Transverse colon (tissue), 4 donors: ENCODE data around the gene NCK1. TPM values are rescaled to one million over a fixed set of nuclear protein-coding genes. Genes with fewer than 3 reads are reported as not detected.
"Not testable (repeated sequence)": the region's sequence is repeated elsewhere in the genome, so short reads cannot be mapped to it uniquely, and the experiment has no call there.

Experiments
- DNase-seq: peaks from one replicate; pipeline ENCODE4 v3.0.0-alpha.2; 2019
- H3K27ac ChIP-seq, 4 donors: fragments of 200-600 bp; sonication (generic); 2 replicates each; pipeline ENCODE4 v1.5.1; 2016 to 2018; ENCODE audit warnings: inconsistent platforms in 4 of 4
- H3K27me3 ChIP-seq: fragments of 200-600 bp; sonication (generic); 2 replicates; pipeline ENCODE4 v1.5.1; 2017; ENCODE audit warnings: inconsistent platforms
- H3K36me3 ChIP-seq, 4 donors: fragments of 200-600 bp; sonication (generic); 2 replicates each; pipeline ENCODE4 v1.5.1; 2017 to 2019; ENCODE audit warnings: inconsistent platforms in 4 of 4
- H3K4me1 ChIP-seq, 4 donors: fragments of 200-600 bp; sonication (generic); 2 replicates each; pipeline ENCODE4 v1.5.1; 2017 to 2020; ENCODE audit warnings: inconsistent platforms in 4 of 4
- H3K4me3 ChIP-seq, 4 donors: fragments of 200-600 bp; sonication (generic); 1 replicate in 1 of 4; 2 replicates in 3 of 4; pipeline versions ENCODE4 v1.5.1 to v1.6.1; 2017 to 2019; ENCODE audit warnings: inconsistent platforms in 4 of 4
- H3K9me3 ChIP-seq, 2 donors: fragments of 200-600 bp; sonication (generic); 2 replicates each; pipeline ENCODE4 v1.5.1; 2017 to 2019; ENCODE audit warnings: inconsistent platforms in 2 of 2
- CTCF ChIP-seq, 5 experiments: fragments of 200-600 bp in 3 of 5; fragments of 450-650 bp in 2 of 5; sonication (generic) in 3 of 5; IDR thresholded peaks; 1 replicate in 2 of 5; 2 replicates in 3 of 5; pipeline ENCODE4 v1.5.1; 2016 to 2017; ENCODE audit warnings: antibody characterized with exemption in 5 of 5, inconsistent platforms in 3 of 5, mild to moderate bottlenecking in 2 of 5, moderate library complexity in 1 of 5
- EP300 ChIP-seq: sonication (generic); formaldehyde crosslinking; IDR thresholded peaks from one replicate; pipeline ENCODE4 v1.6.1; 2017; ENCODE audit warnings: antibody characterized with exemption, low read depth
- POLR2A ChIP-seq: fragments of 450-650 bp; IDR thresholded peaks from one replicate; pipeline ENCODE4 v1.6.1; 2016; ENCODE audit warnings: antibody characterized with exemption, mild to moderate bottlenecking, moderate library complexity
- POLR2AphosphoS5 ChIP-seq, 3 donors: sonication (generic); formaldehyde crosslinking; IDR thresholded peaks; one replicate each; pipeline ENCODE4 v1.6.1; 2016; ENCODE audit warnings: antibody characterized with exemption in 3 of 3
- WGBS, 2 donors: methylation state at CpG; one replicate each; pipeline ENCODE4 v1.1.5; 2018; ENCODE audit warnings: low coverage in 1 of 2; 5-methylcytosine and 5-hydroxymethylcytosine counted together
- in situ Hi-C, 4 donors: fragments of 200-750 bp; cut with MboI; loops; one replicate each; pipeline versions ENCODE4 v1.15.0 to v1.15.1; 2017; ENCODE audit warnings: low sequenced_read_pairs in 3 of 4, low pct_ligation_motif_present in 1 of 4, low pct_unique_long_range_greater_than_20kb in 1 of 4
- intact Hi-C: fragments of 100-400 bp; cut with DNase I; formaldehyde crosslinking; loops from one replicate; pipeline ENCODE4 v1.15.1; 2023; ENCODE audit warnings: low total_unique reads
- total RNA-seq, 4 donors: library from RNA; depleted of rRNA; stranded (reverse); fragments of >200 nt; gene quantifications; one replicate each; pipeline ENCODE4 v1.1.0, GENCODE V29; 2016

NCK1 gene
- total RNA-seq, 4 donors from 2014 or later = 0.80 to 71.4 (median 45.2) TPM

GRCh38 chr3:136982520-136983138 is 120.6 kb downstream of the NCK1 start:
- intact Hi-C loops = no loop called here
- H3K27ac ChIP-seq = peak overlapping the region in 1 of 4 donors; percentile 5
- no peaks in the 10 kb centered on the region for H3K27me3 ChIP-seq
- WGBS, 2 donors = 65 to 79% methylated on average over 3 to 4 of the region's 4 CpGs
- no peak for DNase-seq
- H3K36me3 ChIP-seq = no peaks in the 10 kb centered on the region
- peaks cover 0 to 24% (median 8%) of the 10 kb centered on the region in 4 donors for H3K4me1 ChIP-seq
- H3K9me3 ChIP-seq = no peaks in the 10 kb centered on the region
- no peak for TF ChIP-seq POLR2A
- TF ChIP-seq EP300 = no peak
- no peak for TF ChIP-seq POLR2AphosphoS5 (IDR thresholded peaks at IDR 0.05)
- TF ChIP-seq CTCF (IDR thresholded peaks at IDR 0.05) = no peak
- in situ Hi-C loops = loop anchor here in 1 of 4 donors (25.0 kb wide), 1 partner anchor 120 kb away; the partner anchor contains the start of gene NCK1
- H3K4me3 ChIP-seq = no peak overlapping the region

- Histone ChIP-seq H3K36me3 (no peaks in the 10 kb centered on the region), H3K4me3 (no peak overlapping the region), H3K4me1 (peaks cover 0 to 25% (median 9%) of the 10 kb centered on the region in 4 donors), H3K9me3 (no peaks in the 10 kb centered on the region), H3K27me3 (no peaks in the 10 kb centered on the region), H3K27ac (peak overlapping the region; percentile 55 to 78 (median 68))
- intact Hi-C loops = no loop called here
- 27 to 35% methylated on average over 2 to 3 of the region's 3 CpGs for WGBS, 2 donors
- DNase-seq = peak; percentile 76
- in situ Hi-C loops = loop anchor here in 1 of 4 donors (25.0 kb wide), 1 partner anchor 123 kb away; the partner anchor contains the start of gene NCK1
- TF ChIP-seq EP300 (no peak), POLR2AphosphoS5 (IDR thresholded peaks at IDR 0.05) (peak in 2 of 3 donors; percentile 41 to 69), CTCF (IDR thresholded peaks at IDR 0.05) (no peak), POLR2A (peak; percentile 41)
Measured at GRCh38 chr3:136984837-136985236, 122.8 kb downstream of the NCK1 start.

- intact Hi-C loops, H3K9me3 ChIP-seq, H3K27me3 ChIP-seq, H3K27ac ChIP-seq, H3K4me3 ChIP-seq, DNase-seq, H3K36me3 ChIP-seq: not testable (repeated sequence)
- WGBS, 2 donors = 98% methylated on average over 30 of the region's 39 CpGs; no CpG with 5 or more reads in 1 of the 2 donors
- H3K4me1 ChIP-seq = peaks cover 0 to 28% (median 11%) of the 10 kb centered on the region in 4 donors
- in situ Hi-C loops = loop anchor here in 1 of 4 donors (25.0 kb wide), 1 partner anchor 125 kb away; the partner anchor contains the start of gene NCK1
Measured at GRCh38 chr3:136987398-136987980, 125.5 kb downstream of the NCK1 start.

GRCh38 chr3:136988651-136989050 is 126.6 kb downstream of the NCK1 start:
- Histone ChIP-seq H3K27ac (no peak overlapping the region), H3K9me3 (no peaks in the 10 kb centered on the region), H3K36me3 (no peaks in the 10 kb centered on the region), H3K4me1 (peaks cover 0 to 23% (median 11%) of the 10 kb centered on the region in 4 donors), H3K27me3 (no peaks in the 10 kb centered on the region), H3K4me3 (no peak overlapping the region)
- TF ChIP-seq EP300 = no peak
- TF ChIP-seq POLR2AphosphoS5 (IDR thresholded peaks at IDR 0.05) = no peak
- TF ChIP-seq POLR2A = no peak
- TF ChIP-seq CTCF (IDR thresholded peaks at IDR 0.05) = no peak
- in situ Hi-C loops = loop anchor here in 1 of 4 donors (25.0 kb wide), 1 partner anchor 126 kb away; the partner anchor contains the start of gene NCK1
- intact Hi-C loops = no loop called here
- 80 to 89% methylated on average over 1 to 2 of the region's 2 CpGs for WGBS, 2 donors
- DNase-seq = no peak
